ENCODE results near the gene PSORS1C2. TPM values are rescaled to one million over a fixed set of nuclear protein-coding genes. Genes with fewer than 3 reads are reported as not detected.

Gene PSORS1C2
- total and polyA plus RNA-seq, 2 experiments from 2014 or later: not detected

- Histone ChIP-seq H3K9me3 (ENCODE audit: low read depth) (no peaks in the 10 kb centered on the region), H3K27me3 (replicated peaks; ENCODE audit: insufficient read depth) (no peaks in the 10 kb centered on the region), H3F3A (ENCODE audit: insufficient read depth) (peaks cover 12% of the 10 kb centered on the region; the same call in 1 of the 2 replicates), H3K27ac (no peak overlapping the region), H3K79me2 (ENCODE audit: insufficient read depth) (no peaks in the 10 kb centered on the region), H3K4me3 (no peak overlapping the region), H3K9me2 (ENCODE audit: insufficient read depth) (no peaks in the 10 kb centered on the region), H3K4me1 (ENCODE audit: insufficient read depth) (peaks cover 13% of the 10 kb centered on the region), H3K9ac (no peak overlapping the region), H2AFZ (no peak overlapping the region), H3K36me3 (ENCODE audit: low read depth) (no peaks in the 10 kb centered on the region), H3K4me2 (ENCODE audit: unreplicated experiment) (no peak overlapping the region), H4K20me1 (ENCODE audit: insufficient read depth) (no peaks in the 10 kb centered on the region)
- DNase-seq: no peak
- 84 to 90% methylated on average over 14 to 26 of the region's 26 CpGs for WGBS, 2 experiments (ENCODE audit: low coverage in 1 of 2, low lambda C conversion rate in 2 of 2, missing lambda C conversion rate in 2 of 2)
- in situ Hi-C loops (cut with MboI): no loop called here
- TF ChIP-seq EZH2phosphoT487 (IDR thresholded peaks at IDR 0.05; ENCODE audit: insufficient read depth, low read depth) (no peak), EZH2 (IDR thresholded peaks at IDR 0.05; ENCODE audit: insufficient read depth, poor library complexity, severe bottlenecking) (no peak)
Measured at GRCh38 chr6:31180500-31180899, 41.6 kb upstream of the PSORS1C2 start.

GRCh38 chr6:31179896-31180295, 41.0 kb upstream of the PSORS1C2 start:
- H3K4me2 ChIP-seq (ENCODE audit: unreplicated experiment): no peak overlapping the region

GRCh38 chr6:31179042-31179386, 40.1 kb upstream of the PSORS1C2 start:
- Histone ChIP-seq H4K20me1 (ENCODE audit: insufficient read depth) (no peaks in the 10 kb centered on the region), H3K9me3 (ENCODE audit: low read depth) (no peaks in the 10 kb centered on the region), H3K36me3 (ENCODE audit: low read depth) (no peaks in the 10 kb centered on the region), H3K4me3 (no peak overlapping the region), H3K27ac (no peak overlapping the region), H3K9ac (no peak overlapping the region), H2AFZ (peak overlapping the region; percentile 17; the same call in 1 of the 2 replicates), H3F3A (ENCODE audit: insufficient read depth) (peaks cover 12% of the 10 kb centered on the region; the same call in 1 of the 2 replicates), H3K79me2 (ENCODE audit: insufficient read depth) (no peaks in the 10 kb centered on the region), H3K4me2 (ENCODE audit: unreplicated experiment) (no peak overlapping the region), H3K4me1 (ENCODE audit: insufficient read depth) (peaks cover 13% of the 10 kb centered on the region), H3K27me3 (replicated peaks; ENCODE audit: insufficient read depth) (no peaks in the 10 kb centered on the region), H3K9me2 (ENCODE audit: insufficient read depth) (no peaks in the 10 kb centered on the region)
- in situ Hi-C loops (cut with MboI): no loop called here
- DNase-seq: no peak
- TF ChIP-seq EZH2phosphoT487 (IDR thresholded peaks at IDR 0.05; ENCODE audit: insufficient read depth, low read depth): no peak
- no peak for TF ChIP-seq EZH2 (IDR thresholded peaks at IDR 0.05; ENCODE audit: insufficient read depth, poor library complexity, severe bottlenecking)
- 81 to 87% methylated on average over 4 of the region's 4 CpGs for WGBS, 2 experiments (ENCODE audit: low coverage in 1 of 2, low lambda C conversion rate in 2 of 2, missing lambda C conversion rate in 2 of 2)

More at GRCh38 chr6:31179896-31180295, 41.0 kb upstream of the PSORS1C2 start:
- no peak for DNase-seq
- 94 to 97% methylated on average over 8 of the region's 8 CpGs for WGBS, 2 experiments (ENCODE audit: low coverage in 1 of 2, low lambda C conversion rate in 2 of 2, missing lambda C conversion rate in 2 of 2)
- no peak overlapping the region for H3K27ac ChIP-seq
- H3K79me2 ChIP-seq (ENCODE audit: insufficient read depth): no peaks in the 10 kb centered on the region
- H3K4me3 ChIP-seq: no peak overlapping the region
- peaks cover 13% of the 10 kb centered on the region for H3K4me1 ChIP-seq (ENCODE audit: insufficient read depth)
- H3K9me2 ChIP-seq (ENCODE audit: insufficient read depth): no peaks in the 10 kb centered on the region
- no peaks in the 10 kb centered on the region for H3K27me3 ChIP-seq (replicated peaks; ENCODE audit: insufficient read depth)
- TF ChIP-seq EZH2 (IDR thresholded peaks at IDR 0.05; ENCODE audit: insufficient read depth, poor library complexity, severe bottlenecking): no peak
- no peak for TF ChIP-seq EZH2phosphoT487 (IDR thresholded peaks at IDR 0.05; ENCODE audit: insufficient read depth, low read depth)
- peaks cover 12% of the 10 kb centered on the region; the same call in 1 of the 2 replicates for H3F3A ChIP-seq (ENCODE audit: insufficient read depth)
- H3K9me3 ChIP-seq (ENCODE audit: low read depth): no peaks in the 10 kb centered on the region
- no peak overlapping the region for H2AFZ ChIP-seq
- no peaks in the 10 kb centered on the region for H4K20me1 ChIP-seq (ENCODE audit: insufficient read depth)
- no peaks in the 10 kb centered on the region for H3K36me3 ChIP-seq (ENCODE audit: low read depth)
- in situ Hi-C loops (cut with MboI): no loop called here
- H3K9ac ChIP-seq: no peak overlapping the region

GRCh38 chr6:31178143-31179041, 39.5 kb upstream of the PSORS1C2 start:
- Histone ChIP-seq H3K27ac (no peak overlapping the region), H3K4me1 (ENCODE audit: insufficient read depth) (peaks cover 13% of the 10 kb centered on the region), H3K4me2 (ENCODE audit: unreplicated experiment) (no peak overlapping the region), H3K79me2 (ENCODE audit: insufficient read depth) (no peaks in the 10 kb centered on the region), H3K9ac (no peak overlapping the region), H3K27me3 (replicated peaks; ENCODE audit: insufficient read depth) (no peaks in the 10 kb centered on the region), H3K9me3 (ENCODE audit: low read depth) (no peaks in the 10 kb centered on the region), H3K36me3 (ENCODE audit: low read depth) (no peaks in the 10 kb centered on the region), H3K4me3 (no peak overlapping the region), H3K9me2 (ENCODE audit: insufficient read depth) (no peaks in the 10 kb centered on the region), H4K20me1 (ENCODE audit: insufficient read depth) (no peaks in the 10 kb centered on the region), H2AFZ (peak overlapping the region; percentile 17; the same call in 1 of the 2 replicates), H3F3A (ENCODE audit: insufficient read depth) (peaks cover 12% of the 10 kb centered on the region; the same call in 1 of the 2 replicates)
- WGBS, 2 experiments (ENCODE audit: low coverage in 1 of 2, low lambda C conversion rate in 2 of 2, missing lambda C conversion rate in 2 of 2): 59 to 63% methylated on average over 8 of the region's 8 CpGs
- DNase-seq: no peak
- TF ChIP-seq EZH2phosphoT487 (IDR thresholded peaks at IDR 0.05; ENCODE audit: insufficient read depth, low read depth): no peak
- no peak for TF ChIP-seq EZH2 (IDR thresholded peaks at IDR 0.05; ENCODE audit: insufficient read depth, poor library complexity, severe bottlenecking)
- in situ Hi-C loops (cut with MboI): no loop called here

Measured in GM23248 (cell line).